Natural killer cell (primary cell): Measurements from ENCODE around the gene THRAP3. TPM values are rescaled to one million over a fixed set of nuclear protein-coding genes. Genes with fewer than 3 reads are reported as not detected.

Experiments used
- ATAC-seq, 3 donors: fragments of 150-1000 bp in 2 of 3; fragments of 200-7000 bp in 1 of 3; cut with Tn5 transposase; 1 replicate in 1 of 3; 2 replicates in 2 of 3; pipeline ENCODE4 v1.10.0; 2021; ENCODE audit warnings: mild to moderate bottlenecking in 2 of 3, moderate library complexity in 2 of 3
- DNase-seq, 2 donors: peaks; one replicate each; pipeline versions ENCODE4 v3.0.0 to v3.0.0-alpha.2; 2013 to 2021; ENCODE audit warnings: mixed read lengths in 1 of 2
- H3K27ac ChIP-seq: one replicate; pipeline ENCODE4 v1.5.1; 2013; ENCODE audit warnings: mild to moderate bottlenecking, low read length
- H3K27me3 ChIP-seq: one replicate; pipeline ENCODE4 v1.6.1; 2013; ENCODE audit warnings: low read length; ENCODE audit not compliant: control insufficient read depth, insufficient read depth
- H3K36me3 ChIP-seq: one replicate; pipeline ENCODE4 v1.6.1; 2013; ENCODE audit warnings: low read length; ENCODE audit not compliant: control insufficient read depth, insufficient read depth
- H3K4me1 ChIP-seq: one replicate; pipeline ENCODE4 v1.6.1; 2013; ENCODE audit warnings: low read length; ENCODE audit not compliant: control insufficient read depth, insufficient read depth
- H3K4me3 ChIP-seq: one replicate; pipeline ENCODE4 v1.5.1; 2013; ENCODE audit warnings: low read length
- H3K9me3 ChIP-seq: one replicate; pipeline ENCODE4 v1.6.1; 2013; ENCODE audit warnings: low read length; ENCODE audit not compliant: control insufficient read depth, insufficient read depth
- H3K27ac Mint-ChIP-seq, 2 donors: one replicate each; pipeline ENCODE4 v1.8.0; 2022; ENCODE audit warnings: mild to moderate bottlenecking in 2 of 2, mixed read lengths in 2 of 2, moderate library complexity in 1 of 2
- H3K27me3 Mint-ChIP-seq, 2 donors: one replicate each; pipeline ENCODE4 v1.8.0; 2022; ENCODE audit warnings: low read depth in 2 of 2, mixed read lengths in 2 of 2
- H3K36me3 Mint-ChIP-seq: one replicate; pipeline ENCODE4 v1.8.0; 2022; ENCODE audit warnings: mixed read lengths
- H3K4me1 Mint-ChIP-seq, 2 donors: one replicate each; pipeline ENCODE4 v1.8.0; 2022; ENCODE audit warnings: mixed read lengths in 2 of 2
- H3K4me3 Mint-ChIP-seq: one replicate; pipeline ENCODE4 v1.8.0; 2022; ENCODE audit warnings: mild to moderate bottlenecking, moderate library complexity, mixed read lengths
- H3K9me3 Mint-ChIP-seq, 2 donors: one replicate each; pipeline ENCODE4 v1.8.0; 2022; ENCODE audit warnings: mixed read lengths in 2 of 2
- CTCF ChIP-seq: fragments of 200-600 bp; IDR thresholded peaks from one replicate; pipeline ENCODE4 v1.8.0; 2022; ENCODE audit warnings: antibody characterized with exemption
- WGBS: methylation state at CpG from one replicate; pipeline ENCODE4 v1.1.7; 2013; ENCODE audit warnings: missing lambda C conversion rate; ENCODE audit not compliant: insufficient coverage; 5-methylcytosine and 5-hydroxymethylcytosine counted together
- intact Hi-C: fragments of 100-400 bp; cut with micrococcal nuclease; formaldehyde crosslinking; loops from one replicate; pipeline ENCODE4 v1.14.2; 2022
- total RNA-seq, 4 donors: library from RNA; stranded (reverse); fragments of 120-200 nt in 1 of 4; gene quantifications; one replicate each; pipeline versions ENCODE4 v1.2.3 to v1.2.4, GENCODE V29; 2013 to 2022

THRAP3 gene
- total RNA-seq, 3 donors from 2014 or later (not counting 1 experiment from before 2014, with no cell fraction given) = 88.6 to 110 (median 97.4) TPM

- Mint-ChIP-seq H3K36me3 (peaks cover 12% of the 10 kb centered on the region), H3K27me3 (no peaks in the 10 kb centered on the region)
- intact Hi-C loops = loop anchor here (10.0 kb wide), 1 partner anchor 55 kb away; the partner anchor contains the start of gene THRAP3
Observed at GRCh38 chr1:36279789-36280296, 55.6 kb downstream of the THRAP3 start.

GRCh38 chr1:36284061-36284460 lies 59.8 kb downstream of the THRAP3 start:
- Histone ChIP-seq H3K4me3 (no peak overlapping the region), H3K36me3 (peaks cover 63% of the 10 kb centered on the region), H3K4me1 (no peaks in the 10 kb centered on the region), H3K27ac (no peak overlapping the region), H3K27me3 (no peaks in the 10 kb centered on the region), H3K9me3 (no peaks in the 10 kb centered on the region)
- WGBS = 92% methylated on average over 1 of the region's 1 CpG
- TF ChIP-seq CTCF = no peak
- Mint-ChIP-seq H3K4me3 (no peak overlapping the region), H3K27me3 (no peaks in the 10 kb centered on the region), H3K4me1 (peaks cover 21 to 36% of the 10 kb centered on the region in 2 donors), H3K27ac (peak overlapping the region in 1 of 2 donors; percentile 67), H3K9me3 (no peaks in the 10 kb centered on the region), H3K36me3 (peaks cover 28% of the 10 kb centered on the region)
- ATAC-seq (no peak), DNase-seq (no peak)
- intact Hi-C loops = loop anchor here (10.0 kb wide), 1 partner anchor 59 kb away; the partner anchor contains the start of gene THRAP3

More at GRCh38 chr1:36279789-36280296, 55.6 kb downstream of the THRAP3 start:
- TF ChIP-seq CTCF = no peak
- Histone ChIP-seq H3K27ac (no peak overlapping the region), H3K36me3 (peaks cover 24% of the 10 kb centered on the region), H3K4me1 (no peaks in the 10 kb centered on the region), H3K9me3 (no peaks in the 10 kb centered on the region), H3K4me3 (no peak overlapping the region), H3K27me3 (no peaks in the 10 kb centered on the region)
- Mint-ChIP-seq H3K4me1 (peaks cover 15 to 18% of the 10 kb centered on the region in 2 donors), H3K4me3 (no peak overlapping the region), H3K9me3 (no peaks in the 10 kb centered on the region), H3K27ac (peak overlapping the region; percentile 41 to 84)
- ATAC-seq (no peak), DNase-seq (no peak)
- WGBS = 93% methylated on average over 6 of the region's 7 CpGs

GRCh38 chr1:36284517-36284916 lies 60.3 kb downstream of the THRAP3 start:
- Histone ChIP-seq H3K27me3 (no peaks in the 10 kb centered on the region), H3K9me3 (no peaks in the 10 kb centered on the region), H3K4me1 (no peaks in the 10 kb centered on the region), H3K36me3 (peaks cover 68% of the 10 kb centered on the region), H3K27ac (no peak overlapping the region), H3K4me3 (no peak overlapping the region)
- no peak for ATAC-seq
- TF ChIP-seq CTCF = no peak
- Mint-ChIP-seq H3K27ac (peak overlapping the region in 1 of 2 donors; percentile 67), H3K9me3 (no peaks in the 10 kb centered on the region), H3K4me3 (no peak overlapping the region), H3K36me3 (peaks cover 30% of the 10 kb centered on the region), H3K4me1 (peaks cover 16 to 33% of the 10 kb centered on the region in 2 donors), H3K27me3 (no peaks in the 10 kb centered on the region)
- intact Hi-C loops = loop anchor here (10.0 kb wide), 1 partner anchor 60 kb away; the partner anchor contains the start of gene THRAP3
- no peak for DNase-seq
- no CpG with 5 or more reads among the region's 1 CpG for WGBS
